H9 (cell line): ENCODE results near the gene MINDY4. TPM values are rescaled to one million over a fixed set of nuclear protein-coding genes. Genes with fewer than 3 reads are reported as not detected.

Experiments
- DNase-seq: peaks from one replicate; pipeline ENCODE4 v3.0.0-alpha.2; 2017
- H2AFZ ChIP-seq: one replicate; pipeline ENCODE4 v1.6.1; 2013; ENCODE audit warnings: mild to moderate bottlenecking, low read length, control low read depth, moderate library complexity
- H2AK5ac ChIP-seq: 2 replicates; pipeline ENCODE4 v1.6.1; 2013; ENCODE audit warnings: low read length, control low read depth, mixed read lengths; ENCODE audit not compliant: insufficient read length
- H2BK120ac ChIP-seq: one replicate; pipeline ENCODE4 v1.6.1; 2013; ENCODE audit warnings: low read depth, mild to moderate bottlenecking, low read length, control low read depth, inconsistent platforms; ENCODE audit not compliant: poor library complexity, severe bottlenecking
- H2BK12ac ChIP-seq: 2 replicates; pipeline ENCODE4 v1.6.1; 2013; ENCODE audit warnings: low read length, control low read depth, mixed read lengths, low read depth; ENCODE audit not compliant: insufficient read length
- H2BK15ac ChIP-seq: 2 replicates; pipeline ENCODE4 v1.6.1; 2013; ENCODE audit warnings: low read depth, low read length, control low read depth
- H2BK20ac ChIP-seq: one replicate; pipeline ENCODE4 v1.6.1; 2013; ENCODE audit warnings: low read depth, mild to moderate bottlenecking, low read length, control low read depth, inconsistent platforms; ENCODE audit not compliant: poor library complexity, severe bottlenecking
- H2BK5ac ChIP-seq: 2 replicates; pipeline ENCODE4 v1.6.1; 2013; ENCODE audit warnings: low read length, control low read depth, mixed read lengths; ENCODE audit not compliant: insufficient read length
- H3K14ac ChIP-seq: 2 replicates; pipeline ENCODE4 v1.6.1; 2013; ENCODE audit warnings: low read length, control low read depth; ENCODE audit not compliant: insufficient read depth
- H3K18ac ChIP-seq: 2 replicates; pipeline ENCODE4 v1.6.1; 2013; ENCODE audit warnings: low read depth, mild to moderate bottlenecking, mixed read lengths, low read length, control low read depth; ENCODE audit not compliant: insufficient read length
- H3K23ac ChIP-seq: 2 replicates; pipeline ENCODE4 v1.6.1; 2013; ENCODE audit warnings: low read length, control low read depth, mixed read lengths, low read depth; ENCODE audit not compliant: insufficient read length
- H3K23me2 ChIP-seq: 2 replicates; pipeline ENCODE4 v1.6.1; 2013; ENCODE audit warnings: low read depth, mild to moderate bottlenecking, mixed read lengths, low read length, control low read depth; ENCODE audit not compliant: insufficient read length, poor library complexity, severe bottlenecking
- H3K27ac ChIP-seq: 2 replicates; pipeline ENCODE4 v1.5.1; 2013; ENCODE audit warnings: low read length, control low read depth, mixed read lengths, low read depth; ENCODE audit not compliant: insufficient read length
- H3K27me3 ChIP-seq: 2 replicates; pipeline ENCODE4 v1.6.1; 2013; ENCODE audit warnings: low read length, control low read depth, inconsistent platforms; ENCODE audit not compliant: insufficient read depth
- H3K4ac ChIP-seq: 2 replicates; pipeline ENCODE4 v1.6.1; 2013; ENCODE audit warnings: low read depth, mild to moderate bottlenecking, control low read depth, inconsistent platforms, low read length, moderate library complexity
- H3K4me1 ChIP-seq: 2 replicates; pipeline ENCODE4 v1.6.1; 2013; ENCODE audit warnings: low read length, control low read depth, inconsistent platforms; ENCODE audit not compliant: insufficient read depth
- H3K4me2 ChIP-seq: 2 replicates; pipeline ENCODE4 v1.6.1; 2013; ENCODE audit warnings: low read length, control low read depth, mixed read lengths; ENCODE audit not compliant: insufficient read length, insufficient read depth
- H3K56ac ChIP-seq: 2 replicates; pipeline ENCODE4 v1.6.1; 2013; ENCODE audit warnings: low read depth, mild to moderate bottlenecking, mixed read lengths, low read length, control low read depth; ENCODE audit not compliant: insufficient read length
- H3K79me1 ChIP-seq: 2 replicates; pipeline ENCODE4 v1.6.1; 2013; ENCODE audit warnings: low read depth, mild to moderate bottlenecking, moderate library complexity, low read length, control low read depth, inconsistent platforms; ENCODE audit not compliant: insufficient read depth, poor library complexity, severe bottlenecking
- H3K79me2 ChIP-seq: 2 replicates; pipeline ENCODE4 v1.6.1; 2013; ENCODE audit warnings: low read length, control low read depth, inconsistent platforms; ENCODE audit not compliant: insufficient read depth
- H3K9ac ChIP-seq: 2 replicates; pipeline ENCODE4 v1.6.1; 2013; ENCODE audit warnings: low read length, control low read depth, mixed read lengths; ENCODE audit not compliant: insufficient read length; ENCODE audit errors: extremely low read depth
- H3K9me3 ChIP-seq: one replicate; pipeline ENCODE4 v1.6.1; 2013; ENCODE audit warnings: low read depth, low read length, inconsistent platforms; ENCODE audit not compliant: control insufficient read depth
- H3T11ph ChIP-seq: one replicate; pipeline ENCODE4 v1.6.1; 2013; ENCODE audit warnings: mild to moderate bottlenecking, low read length, control low read depth, inconsistent platforms
- H4K20me1 ChIP-seq: one replicate; pipeline ENCODE4 v1.6.1; 2013; ENCODE audit not compliant: control insufficient read depth, insufficient read length, insufficient read depth
- H4K5ac ChIP-seq: 2 replicates; pipeline ENCODE4 v1.6.1; 2013; ENCODE audit warnings: low read depth, mild to moderate bottlenecking, mixed read lengths, low read length, control low read depth; ENCODE audit not compliant: insufficient read length
- H4K8ac ChIP-seq: replicated peaks from 2 replicates; pipeline ENCODE4 v1.6.1; 2013; ENCODE audit warnings: low read length, control low read depth, mixed read lengths, low read depth; ENCODE audit not compliant: insufficient read length
- H4K91ac ChIP-seq: 2 replicates; pipeline ENCODE4 v1.6.1; 2013; ENCODE audit warnings: low read depth, mild to moderate bottlenecking, moderate library complexity, mixed read lengths, low read length, control low read depth; ENCODE audit not compliant: insufficient read length
- H3K27ac Mint-ChIP-seq, 3 experiments: 2 replicates in 2 of 3; 3 replicates in 1 of 3; pipeline ENCODE4 v1.8.0; 2020 to 2021; ENCODE audit warnings: mixed read lengths in 3 of 3, mild to moderate bottlenecking in 1 of 3, moderate library complexity in 1 of 3
- H3K27me3 Mint-ChIP-seq: 2 replicates; pipeline ENCODE4 v1.8.0; 2021; ENCODE audit warnings: low read depth, mild to moderate bottlenecking, moderate library complexity, mixed read lengths
- H3K36me3 Mint-ChIP-seq, 3 experiments: 2 replicates in 2 of 3; 3 replicates in 1 of 3; pipeline ENCODE4 v1.8.0; 2020 to 2021; ENCODE audit warnings: low read depth in 3 of 3, mixed read lengths in 3 of 3; ENCODE audit not compliant: insufficient read depth in 1 of 3
- H3K4me1 Mint-ChIP-seq, 2 experiments: 2 replicates each; pipeline ENCODE4 v1.8.0; 2020; ENCODE audit warnings: mixed read lengths in 2 of 2
- H3K4me3 Mint-ChIP-seq, 2 experiments: 2 replicates in 1 of 2; 3 replicates in 1 of 2; pipeline ENCODE4 v1.8.0; 2020 to 2021; ENCODE audit warnings: mild to moderate bottlenecking in 2 of 2, mixed read lengths in 2 of 2, moderate library complexity in 1 of 2
- H3K9me3 Mint-ChIP-seq, 2 experiments: 2 replicates in 1 of 2; 3 replicates in 1 of 2; pipeline ENCODE4 v1.8.0; 2020; ENCODE audit warnings: mild to moderate bottlenecking in 2 of 2, mixed read lengths in 2 of 2, moderate library complexity in 1 of 2
- CTCF ChIP-seq: fragments of 200-600 bp; sonication (generic); conservative IDR thresholded peaks from 3 replicates; pipeline ENCODE4 v1.8.0; 2021; ENCODE audit warnings: antibody characterized with exemption, mild to moderate bottlenecking
- WGBS: extraction: QIAGEN DNeasy Blood & Tissue Kit; methylation state at CpG from one replicate; pipeline ENCODE4 v1.1.7; 2013; ENCODE audit warnings: missing lambda C conversion rate, low lambda C conversion rate, mixed read lengths; ENCODE audit not compliant: insufficient read length; ENCODE audit errors: extremely low coverage; 5-methylcytosine and 5-hydroxymethylcytosine counted together
- total RNA-seq: library from RNA; stranded (reverse); gene quantifications from 2 replicates; pipeline ENCODE4 v1.2.1, GENCODE V29; 2021

The MINDY4 gene
- total RNA-seq, 1 experiment from 2014 or later: 3.1 TPM

- Histone ChIP-seq H3T11ph (no peak overlapping the region), H2AK5ac (no peak overlapping the region), H4K5ac (no peak overlapping the region), H4K20me1 (no peaks in the 10 kb centered on the region), H2BK12ac (no peak overlapping the region), H4K91ac (no peak overlapping the region), H3K79me2 (no peaks in the 10 kb centered on the region), H3K23me2 (no peaks in the 10 kb centered on the region), H3K14ac (no peak overlapping the region), H3K27me3 (0 out of 2 replicates have a peak, but pooled peaks cover 3% of the 10 kb centered on the region), H3K4me2 (no peak overlapping the region), H3K18ac (no peak overlapping the region), H4K8ac (no peak overlapping the region), H2AFZ (no peak overlapping the region), H2BK15ac (no peak overlapping the region; the same call in 1 of the 2 replicates), H2BK20ac (no peak overlapping the region), H3K56ac (no peak overlapping the region), H3K4me1 (no peaks in the 10 kb centered on the region), H2BK120ac (no peak overlapping the region), H3K23ac (no peak overlapping the region), H3K79me1 (no peaks in the 10 kb centered on the region), H2BK5ac (no peak overlapping the region), H3K9ac (no peak overlapping the region), H3K27ac (no peak overlapping the region), H3K4ac (no peak overlapping the region), H3K9me3 (no peaks in the 10 kb centered on the region)
- no peaks in the 10 kb centered on the region; a peak in 1 of 7 replicates for H3K36me3 Mint-ChIP-seq
- H3K27me3 Mint-ChIP-seq: no peaks in the 10 kb centered on the region; the same call in 1 of the 2 replicates
- peak overlapping the region in 1 of 3 experiments; percentile 70; a peak in 2 of 7 replicates for H3K27ac Mint-ChIP-seq
- peaks cover 14 to 22% of the 10 kb centered on the region in 2 experiments for H3K4me1 Mint-ChIP-seq
- TF ChIP-seq CTCF: no peak
- H3K9me3 Mint-ChIP-seq: no peaks in the 10 kb centered on the region
- WGBS: no CpG with 5 or more reads among the region's 11 CpGs
- no peak overlapping the region for H3K4me3 Mint-ChIP-seq
- no peak for DNase-seq
Measured at GRCh38 chr7:30852744-30853288, 81.6 kb downstream of the MINDY4 start.
